SHP77 treated with DMSO at 0.1 percent for 48 hours (cell line): ENCODE data around the gene FCSK.

Experiments
- DNase-seq: peaks from one replicate; lab custom pipeline; 2025; lab: John Stamatoyannopoulos, UW

The FCSK gene

GRCh38 chr16:70455910-70456309, 1.5 kb downstream of the FCSK start:
- no peak for DNase-seq

DNA sequence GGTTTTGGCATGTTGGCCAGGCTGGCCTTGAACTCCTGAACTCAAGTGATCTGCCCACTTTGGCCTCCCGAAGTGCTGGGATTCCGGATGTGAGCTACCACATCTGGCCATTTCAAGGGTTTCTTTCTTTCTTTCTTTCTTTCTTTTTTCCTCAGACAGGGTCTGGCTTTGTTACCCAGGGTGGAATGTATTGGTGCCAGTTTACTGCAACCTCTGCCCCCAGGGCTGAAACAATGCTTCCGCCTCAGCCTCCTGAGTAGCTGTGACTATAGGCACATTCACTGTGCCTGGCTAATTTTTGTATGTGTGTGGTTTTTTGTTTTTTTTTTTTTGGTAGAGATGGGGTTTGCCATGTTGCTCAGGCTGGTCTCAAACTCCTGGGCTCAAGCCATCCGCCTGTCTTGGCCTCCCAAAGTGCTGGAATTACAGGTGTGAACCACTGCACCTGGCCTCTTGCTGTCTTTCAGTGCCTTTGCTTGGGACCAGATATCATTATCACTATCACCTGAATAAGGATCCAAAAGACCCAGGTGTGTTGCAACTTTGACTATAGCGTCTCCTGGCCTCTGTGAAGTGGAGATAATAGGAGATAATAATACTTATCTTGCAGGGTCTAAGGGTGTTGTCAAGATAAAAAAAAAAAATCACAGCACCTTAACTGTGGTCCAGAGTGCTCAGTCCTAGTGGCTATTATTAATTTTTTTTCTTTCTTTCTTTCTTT, 3.2 kb downstream of the FCSK start:
- DNase-seq = no peak

GRCh38 chr16:70460737-70461261, 6.4 kb downstream of the FCSK start:
- DNase-seq = no peak

- no peak for DNase-seq
These were observed 8.8 kb downstream of the FCSK start for GRCh38 chr16:70463235-70463634.

GRCh38 chr16:70465999-70466804, 11.8 kb downstream of the FCSK start:
- no peak for DNase-seq

GRCh38 chr16:70466805-70467076, 12.3 kb downstream of the FCSK start:
- no peak for DNase-seq

GRCh38 chr16:70467113-70467512, 12.7 kb downstream of the FCSK start:
- no peak for DNase-seq

DNA sequence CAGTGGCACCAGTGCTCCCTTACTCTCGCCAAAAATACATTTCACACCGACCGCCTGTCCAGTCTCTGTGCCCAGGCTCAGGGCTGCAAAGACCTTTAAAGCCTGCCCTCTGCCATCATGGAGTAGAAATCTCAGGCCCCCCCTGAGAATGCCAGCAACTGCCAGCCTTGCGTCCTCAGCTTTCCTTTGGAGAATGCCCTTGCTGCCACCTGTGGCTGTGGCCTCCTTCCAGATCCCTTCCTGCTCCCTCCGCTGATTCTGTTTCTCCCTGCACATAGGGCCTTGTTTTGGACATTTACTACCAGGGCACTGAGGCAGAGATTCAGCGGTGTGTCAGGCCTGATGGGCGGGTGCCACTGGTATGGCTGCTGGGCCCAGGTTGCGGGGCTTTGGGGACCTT, 13.2 kb downstream of the FCSK start:
- DNase-seq = no peak

DNA sequence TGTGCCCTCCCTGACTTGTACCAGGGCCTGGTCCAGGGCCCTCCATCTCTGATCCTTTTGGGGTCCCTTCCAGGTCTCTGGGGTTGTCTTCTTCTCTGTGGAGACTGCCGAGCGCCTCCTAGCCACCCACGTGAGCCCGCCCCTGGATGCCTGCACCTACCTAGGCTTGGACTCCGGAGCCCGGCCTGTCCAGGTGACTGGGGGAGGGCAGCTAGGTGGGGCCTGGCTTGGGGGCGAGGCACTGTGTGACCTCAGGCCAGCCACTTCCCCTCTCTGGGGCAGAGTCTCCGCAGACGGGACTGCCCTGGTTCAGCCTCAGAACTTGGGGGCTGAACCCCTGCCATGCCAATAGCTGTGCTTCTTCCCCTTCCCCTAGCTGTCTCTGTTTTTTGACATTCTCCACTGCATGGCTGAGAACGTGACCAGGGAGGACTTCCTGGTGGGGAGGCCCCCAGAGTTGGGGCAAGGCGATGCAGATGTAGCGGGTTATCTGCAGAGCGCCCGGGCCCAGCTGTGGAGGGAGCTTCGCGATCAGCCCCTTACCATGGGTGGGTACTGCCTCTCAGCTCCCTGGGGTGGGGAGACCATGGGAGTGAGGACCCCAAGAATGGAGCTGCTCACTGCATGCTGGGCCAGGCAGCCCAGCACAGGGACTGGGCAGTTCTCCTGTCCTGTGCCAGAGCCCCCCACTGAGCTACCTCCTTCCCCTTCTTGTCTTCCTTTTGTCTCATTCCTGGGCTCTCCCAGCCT, 14.6 kb downstream of the FCSK start:
- DNase-seq = no peak

- DNase-seq = no peak
These were observed 15.9 kb downstream of the FCSK start for GRCh38 chr16:70470141-70470926.

DNA sequence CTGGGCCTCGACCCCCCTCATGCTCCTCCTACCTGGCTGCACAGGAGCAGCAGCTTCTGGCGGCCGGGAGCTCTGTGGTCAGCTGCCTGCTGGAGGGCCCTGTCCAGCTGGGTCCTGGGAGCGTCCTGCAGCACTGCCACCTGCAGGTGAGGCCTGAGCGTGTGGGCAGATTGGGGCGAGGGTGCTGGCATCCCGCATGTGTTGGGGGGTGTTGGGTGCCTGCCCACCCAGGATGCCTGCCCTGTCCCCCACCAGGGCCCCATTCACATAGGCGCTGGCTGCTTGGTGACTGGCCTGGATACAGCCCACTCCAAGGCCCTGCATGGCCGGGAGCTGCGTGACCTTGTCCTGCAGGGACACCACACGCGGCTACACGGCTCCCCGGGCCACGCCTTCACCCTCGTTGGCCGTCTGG, 16.5 kb downstream of the FCSK start:
- DNase-seq = no peak

GRCh38 chr16:70472786-70473433, 18.5 kb downstream of the FCSK start:
- no peak for DNase-seq

DNA sequence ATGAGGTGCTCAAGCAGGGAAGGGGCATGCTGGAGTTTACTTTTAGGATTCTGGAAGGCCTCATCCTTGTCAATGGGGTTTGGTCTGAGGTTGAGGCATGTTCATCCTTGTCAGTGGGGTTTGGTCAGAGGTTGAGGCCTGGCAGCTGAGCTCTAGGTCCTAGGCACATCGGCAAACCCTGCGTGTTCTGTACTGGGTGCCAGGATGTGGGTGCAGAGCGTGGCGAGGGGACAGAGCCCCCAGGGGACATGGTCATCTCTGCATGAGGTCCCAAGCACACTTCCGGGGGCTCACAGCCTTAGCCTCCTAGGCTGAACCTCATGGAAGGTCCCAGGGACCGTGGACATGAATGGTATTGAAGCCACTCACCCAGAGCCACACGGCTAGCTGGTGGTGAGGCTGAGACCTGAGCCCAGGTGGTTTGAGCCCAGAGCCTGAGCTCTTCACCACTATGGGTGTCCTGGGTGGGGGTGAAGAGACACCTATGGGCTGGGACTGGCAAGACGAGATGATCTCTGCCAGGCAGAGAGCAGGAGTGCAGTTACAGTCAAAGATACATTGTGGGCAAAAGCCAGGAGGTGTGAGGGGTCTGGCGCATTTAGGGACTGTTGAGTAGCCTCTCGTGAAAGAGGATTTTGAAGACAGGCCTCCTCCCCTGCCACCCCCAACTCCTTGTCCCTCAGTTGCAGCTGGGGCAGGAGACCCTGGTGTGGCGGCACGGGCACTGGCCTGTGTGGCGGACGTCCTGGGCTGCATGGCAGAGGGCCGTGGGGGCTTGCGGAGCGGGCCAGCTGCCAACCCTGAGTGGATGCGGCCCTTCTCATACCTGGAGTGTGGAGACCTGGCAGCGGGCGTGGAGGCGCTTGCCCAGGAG, 19.3 kb downstream of the FCSK start:
- DNase-seq = no peak

- DNase-seq = no peak
These were observed 20.1 kb downstream of the FCSK start for GRCh38 chr16:70474320-70475053.

DNA sequence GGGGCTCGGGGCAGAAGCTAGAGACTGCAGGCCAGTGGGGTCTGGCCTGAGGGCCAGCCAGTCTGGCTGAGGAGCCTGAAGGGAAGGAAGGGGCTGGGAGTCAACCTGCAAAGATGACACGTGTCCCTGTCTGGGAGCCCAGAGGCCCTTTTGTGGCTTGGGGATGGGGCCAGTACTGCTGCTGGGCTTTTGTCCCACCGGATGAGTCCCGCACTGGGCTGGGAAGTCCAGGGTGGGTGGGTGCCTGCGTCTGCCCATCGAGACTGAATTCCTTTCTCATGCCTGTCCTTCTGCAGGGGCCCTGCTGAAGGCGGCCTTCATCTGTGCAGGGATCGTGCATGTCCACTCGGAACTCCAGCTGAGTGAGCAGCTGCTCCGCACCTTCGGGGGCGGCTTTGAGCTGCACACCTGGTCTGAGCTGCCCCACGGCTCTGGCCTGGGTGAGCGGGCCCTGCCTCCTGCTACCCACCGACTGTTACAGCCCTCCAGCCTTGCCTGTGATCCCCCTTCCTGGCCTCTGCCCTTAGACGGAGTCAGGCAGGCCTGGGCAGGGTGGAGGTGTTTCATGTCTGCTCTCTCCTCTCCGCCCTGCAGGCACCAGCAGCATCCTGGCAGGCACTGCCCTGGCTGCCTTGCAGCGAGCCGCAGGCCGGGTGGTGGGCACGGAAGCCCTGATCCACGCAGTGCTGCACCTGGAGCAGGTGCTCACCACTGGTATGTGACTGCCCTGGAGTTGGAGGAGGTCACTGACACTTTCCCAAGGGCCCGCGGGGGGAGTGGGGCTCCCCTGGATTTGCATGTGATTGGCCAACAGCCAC, 20.9 kb downstream of the FCSK start:
- no peak for DNase-seq

- no peak for DNase-seq
These were observed 22.1 kb downstream of the FCSK start for GRCh38 chr16:70476272-70477020.

DNA sequence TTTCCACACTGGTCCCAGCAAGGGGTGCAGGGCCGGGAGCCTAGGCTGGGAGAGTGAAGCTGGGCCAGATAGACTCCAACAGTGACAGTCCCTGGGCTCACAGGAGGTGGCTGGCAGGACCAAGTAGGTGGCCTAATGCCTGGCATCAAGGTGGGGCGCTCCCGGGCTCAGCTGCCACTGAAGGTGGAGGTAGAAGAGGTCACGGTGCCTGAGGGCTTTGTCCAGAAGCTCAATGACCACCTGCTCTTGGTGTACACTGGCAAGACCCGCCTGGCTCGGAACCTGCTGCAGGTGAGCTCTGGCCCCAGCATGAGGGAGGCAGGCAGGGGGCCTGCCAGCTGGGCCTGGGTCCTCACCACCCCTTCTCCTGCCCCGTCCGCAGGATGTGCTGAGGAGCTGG, 23.8 kb downstream of the FCSK start:
- DNase-seq = no peak

DNA sequence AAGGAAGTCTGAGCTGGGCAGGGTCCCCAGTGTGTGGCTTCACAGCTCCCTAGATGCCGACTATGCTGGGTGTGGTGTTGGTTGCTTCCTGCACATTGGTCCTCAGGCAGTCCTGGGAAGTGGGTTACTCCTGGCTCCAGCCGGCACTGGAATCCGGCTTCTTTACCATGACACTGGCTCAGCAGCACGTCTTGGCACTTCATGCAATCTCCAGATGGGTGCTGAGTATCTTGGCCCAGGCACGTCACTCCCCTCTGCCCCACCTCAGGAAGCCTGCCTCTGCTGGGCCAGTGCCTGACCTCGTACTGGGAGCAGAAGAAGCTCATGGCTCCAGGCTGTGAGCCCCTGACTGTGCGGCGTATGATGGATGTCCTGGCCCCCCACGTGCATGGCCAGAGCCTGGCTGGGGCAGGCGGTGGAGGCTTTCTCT, 24.5 kb downstream of the FCSK start:
- DNase-seq = no peak
